Measurements from ENCODE around the gene CBR3. TPM values are rescaled to one million over a fixed set of nuclear protein-coding genes. Genes with fewer than 3 reads are reported as not detected.

CBR3 gene
- total and polyA plus RNA-seq, 7 experiments from 2014 or later: 1.3 to 22.5 (median 5.6) TPM

GRCh38 chr21:36171336-36171735 lies 36.5 kb downstream of the CBR3 start:
- Histone ChIP-seq H3K9me3 (ENCODE audit: control insufficient read depth in 2 of 3, low read length in 3 of 3) (no peaks in the 10 kb centered on the region), H3K27me3 (ENCODE audit: control insufficient read depth in 2 of 2, insufficient read depth in 2 of 2, low read length in 2 of 2) (no peaks in the 10 kb centered on the region), H3K36me3 (ENCODE audit: control insufficient read depth in 2 of 3, insufficient read depth in 3 of 3, low read length in 3 of 3) (peaks cover 0 to 29% (median 5%) of the 10 kb centered on the region in 3 experiments), H3K27ac (ENCODE audit: low read depth, low read length) (no peak overlapping the region), H3K4me3 (ENCODE audit: low read length) (no peak overlapping the region), H3K4me1 (ENCODE audit: control insufficient read depth in 2 of 2, insufficient read depth in 2 of 2, low read length in 2 of 2) (peaks cover 9 to 12% of the 10 kb centered on the region in 2 donors)
- H3K27me3 Mint-ChIP-seq: no peaks in the 10 kb centered on the region
- DNase-seq: no peak
- H3K4me1 Mint-ChIP-seq: peaks cover 7 to 26% (median 21%) of the 10 kb centered on the region in 7 donors
- intact Hi-C loops (cut with micrococcal nuclease): loop anchor here in 1 of 2 donors (5.0 kb wide), 1 partner anchor 36 kb away; no protein-coding TSS in a partner anchor
- CTCF ChIA-PET: no interaction called here
- ATAC-seq: no peak
- no peaks in the 10 kb centered on the region for H3K9me3 Mint-ChIP-seq
- no peak overlapping the region for H3K4me3 Mint-ChIP-seq
- H3K27ac Mint-ChIP-seq: peak overlapping the region in 6 of 9 donors; percentile 28 to 80 (median 40)
- H3K36me3 Mint-ChIP-seq: peaks cover 9 to 32% (median 23%) of the 10 kb centered on the region in 5 donors
- POLR2A ChIA-PET: no interaction called here

GRCh38 chr21:36171741-36172331 lies 37.0 kb downstream of the CBR3 start:
- peaks cover 9 to 27% (median 21%) of the 10 kb centered on the region in 5 donors for H3K36me3 Mint-ChIP-seq
- intact Hi-C loops (cut with micrococcal nuclease): loop anchor here in 1 of 2 donors (5.0 kb wide), 1 partner anchor 35 kb away; no protein-coding TSS in a partner anchor
- peaks cover 0 to 24% (median 5%) of the 10 kb centered on the region in 3 experiments for H3K36me3 ChIP-seq (ENCODE audit: control insufficient read depth in 2 of 3, insufficient read depth in 3 of 3, low read length in 3 of 3)
- H3K27me3 ChIP-seq (ENCODE audit: control insufficient read depth in 2 of 2, insufficient read depth in 2 of 2, low read length in 2 of 2): no peaks in the 10 kb centered on the region
- ChIA-PET CTCF (no interaction called here), POLR2A (no interaction called here)
- ATAC-seq (no peak), DNase-seq (no peak)
- no peaks in the 10 kb centered on the region for H3K9me3 ChIP-seq (ENCODE audit: control insufficient read depth in 2 of 3, low read length in 3 of 3)
- H3K27ac ChIP-seq (ENCODE audit: low read depth, low read length): no peak overlapping the region
- H3K27ac Mint-ChIP-seq: peak overlapping the region in 6 of 9 donors; percentile 31 to 93 (median 46)
- H3K4me3 Mint-ChIP-seq: peak overlapping the region in 1 of 10 donors; percentile 58
- H3K4me1 Mint-ChIP-seq: peaks cover 7 to 26% (median 21%) of the 10 kb centered on the region in 7 donors
- H3K27me3 Mint-ChIP-seq: no peaks in the 10 kb centered on the region
- H3K4me3 ChIP-seq (ENCODE audit: low read length): no peak overlapping the region
- H3K9me3 Mint-ChIP-seq: no peaks in the 10 kb centered on the region
- H3K4me1 ChIP-seq (ENCODE audit: control insufficient read depth in 2 of 2, insufficient read depth in 2 of 2, low read length in 2 of 2): peaks cover 9 to 14% of the 10 kb centered on the region in 2 donors

- H3K4me3 ChIP-seq (ENCODE audit: low read length): no peak overlapping the region
- ChIA-PET CTCF (interaction anchor here (0.7 to 2.5 kb wide), 6 partner anchors 10 to 148 kb away, joined by 3 to 13 read pairs (median 4); no protein-coding TSS in a partner anchor), POLR2A (interaction anchor here (1.1 to 2.4 kb wide), 6 partner anchors 13 to 145 kb away, joined by 3 to 8 read pairs (median 6); partner anchors contain the start of gene MORC3)
- DNase-seq: no peak
- H3K36me3 ChIP-seq (ENCODE audit: control insufficient read depth in 2 of 3, insufficient read depth in 3 of 3, low read length in 3 of 3): peaks cover 0 to 8% (median 0%) of the 10 kb centered on the region in 3 experiments
- intact Hi-C loops (cut with micrococcal nuclease): loop anchor here (1.0 to 5.0 kb wide), 4 partner anchors 18 to 34 kb away; partner anchors contain the start of gene DOP1B (in 2 of the 2)
- H3K27me3 ChIP-seq (ENCODE audit: control insufficient read depth in 2 of 2, insufficient read depth in 2 of 2, low read length in 2 of 2): no peaks in the 10 kb centered on the region
- H3K27ac ChIP-seq (ENCODE audit: low read depth, low read length): no peak overlapping the region
- H3K4me3 Mint-ChIP-seq: peak overlapping the region in 2 of 10 donors; percentile 7 to 39
- H3K4me1 ChIP-seq (ENCODE audit: control insufficient read depth in 2 of 2, insufficient read depth in 2 of 2, low read length in 2 of 2): peaks cover 9 to 14% of the 10 kb centered on the region in 2 donors
- H3K36me3 Mint-ChIP-seq: peaks cover 7 to 20% (median 15%) of the 10 kb centered on the region in 5 donors
- no peaks in the 10 kb centered on the region for H3K9me3 Mint-ChIP-seq
- no peaks in the 10 kb centered on the region for H3K27me3 Mint-ChIP-seq
- H3K27ac Mint-ChIP-seq: peak overlapping the region in 6 of 9 donors; percentile 47 to 85 (median 64)
- H3K9me3 ChIP-seq (ENCODE audit: control insufficient read depth in 2 of 3, low read length in 3 of 3): no peaks in the 10 kb centered on the region
- ATAC-seq: no peak
- H3K4me1 Mint-ChIP-seq: peaks cover 7 to 33% (median 24%) of the 10 kb centered on the region in 7 donors
Observed at GRCh38 chr21:36174780-36175179, 39.9 kb downstream of the CBR3 start.

GRCh38 chr21:36175771-36176565 lies 41.1 kb downstream of the CBR3 start:
- Mint-ChIP-seq H3K27ac (peak overlapping the region in 8 of 9 donors; percentile 42 to 87 (median 84)), H3K27me3 (no peaks in the 10 kb centered on the region), H3K4me3 (peak overlapping the region in 2 of 10 donors; percentile 12 to 16), H3K4me1 (peaks cover 7 to 33% (median 24%) of the 10 kb centered on the region in 7 donors), H3K9me3 (no peaks in the 10 kb centered on the region), H3K36me3 (peaks cover 4 to 21% (median 9%) of the 10 kb centered on the region in 5 donors)
- ChIA-PET CTCF (interaction anchor here (0.9 to 1.3 kb wide), 2 partner anchors 9 to 34 kb away, joined by 3 to 4 read pairs; no protein-coding TSS in a partner anchor), POLR2A (interaction anchor here (0.6 kb wide), 2 partner anchors 140 to 1342 kb away, joined by 3 to 5 read pairs; no protein-coding TSS in a partner anchor)
- ATAC-seq: peak; percentile 30
- Histone ChIP-seq H3K4me1 (ENCODE audit: control insufficient read depth in 2 of 2, insufficient read depth in 2 of 2, low read length in 2 of 2) (peaks cover 9 to 14% of the 10 kb centered on the region in 2 donors), H3K4me3 (ENCODE audit: low read length) (no peak overlapping the region), H3K27ac (ENCODE audit: low read depth, low read length) (no peak overlapping the region), H3K36me3 (ENCODE audit: control insufficient read depth in 2 of 3, insufficient read depth in 3 of 3, low read length in 3 of 3) (peaks cover 0 to 4% (median 0%) of the 10 kb centered on the region in 3 experiments), H3K9me3 (ENCODE audit: control insufficient read depth in 2 of 3, low read length in 3 of 3) (no peaks in the 10 kb centered on the region), H3K27me3 (ENCODE audit: control insufficient read depth in 2 of 2, insufficient read depth in 2 of 2, low read length in 2 of 2) (no peaks in the 10 kb centered on the region)
- peak in 5 of 9 donors; percentile 3 to 33 (median 14) for DNase-seq
- intact Hi-C loops (cut with micrococcal nuclease): loop anchor here in 1 of 2 donors (2.0 kb wide), 1 partner anchor 33 kb away; no protein-coding TSS in a partner anchor

- Histone ChIP-seq H3K9me3 (ENCODE audit: control insufficient read depth in 2 of 3, low read length in 3 of 3) (no peaks in the 10 kb centered on the region), H3K27me3 (ENCODE audit: control insufficient read depth in 2 of 2, insufficient read depth in 2 of 2, low read length in 2 of 2) (no peaks in the 10 kb centered on the region), H3K4me3 (ENCODE audit: low read length) (no peak overlapping the region), H3K36me3 (ENCODE audit: control insufficient read depth in 2 of 3, insufficient read depth in 3 of 3, low read length in 3 of 3) (peaks cover 0 to 2% (median 0%) of the 10 kb centered on the region in 3 experiments), H3K4me1 (ENCODE audit: control insufficient read depth in 2 of 2, insufficient read depth in 2 of 2, low read length in 2 of 2) (peaks cover 9 to 14% of the 10 kb centered on the region in 2 donors), H3K27ac (ENCODE audit: low read depth, low read length) (no peak overlapping the region)
- ChIA-PET CTCF (no interaction called here), POLR2A (interaction anchor here (0.6 kb wide), 1 partner anchor 115 kb away, joined by 4 read pairs; no protein-coding TSS in a partner anchor)
- H3K4me1 Mint-ChIP-seq: peaks cover 7 to 29% (median 17%) of the 10 kb centered on the region in 7 donors
- DNase-seq (no peak), ATAC-seq (no peak)
- no peak overlapping the region for H3K4me3 Mint-ChIP-seq
- no peaks in the 10 kb centered on the region for H3K9me3 Mint-ChIP-seq
- no peak overlapping the region for H3K27ac Mint-ChIP-seq
- peaks cover 3 to 19% (median 4%) of the 10 kb centered on the region in 5 donors for H3K36me3 Mint-ChIP-seq
- H3K27me3 Mint-ChIP-seq: no peaks in the 10 kb centered on the region
- intact Hi-C loops (cut with micrococcal nuclease): no loop called here
Observed at GRCh38 chr21:36178349-36178748, 43.5 kb downstream of the CBR3 start.

- H3K27ac Mint-ChIP-seq: peak overlapping the region in 1 of 9 donors; percentile 7
- peaks cover 0 to 5% (median 0%) of the 10 kb centered on the region in 3 experiments for H3K36me3 ChIP-seq (ENCODE audit: control insufficient read depth in 2 of 3, insufficient read depth in 3 of 3, low read length in 3 of 3)
- no peaks in the 10 kb centered on the region for H3K27me3 Mint-ChIP-seq
- ChIA-PET CTCF (no interaction called here), POLR2A (no interaction called here)
- intact Hi-C loops (cut with micrococcal nuclease): no loop called here
- no peaks in the 10 kb centered on the region for H3K9me3 Mint-ChIP-seq
- H3K9me3 ChIP-seq (ENCODE audit: control insufficient read depth in 2 of 3, low read length in 3 of 3): no peaks in the 10 kb centered on the region
- no peak overlapping the region for H3K4me3 Mint-ChIP-seq
- DNase-seq: no peak
- H3K4me1 Mint-ChIP-seq: peaks cover 7 to 25% (median 12%) of the 10 kb centered on the region in 7 donors
- no peak for ATAC-seq
- no peaks in the 10 kb centered on the region for H3K27me3 ChIP-seq (ENCODE audit: control insufficient read depth in 2 of 2, insufficient read depth in 2 of 2, low read length in 2 of 2)
- peaks cover 3 to 19% (median 4%) of the 10 kb centered on the region in 5 donors for H3K36me3 Mint-ChIP-seq
- no peak overlapping the region for H3K4me3 ChIP-seq (ENCODE audit: low read length)
- no peak overlapping the region for H3K27ac ChIP-seq (ENCODE audit: low read depth, low read length)
- H3K4me1 ChIP-seq (ENCODE audit: control insufficient read depth in 2 of 2, insufficient read depth in 2 of 2, low read length in 2 of 2): peaks cover under 1 to 12% of the 10 kb centered on the region in 2 donors
Observed at GRCh38 chr21:36179145-36179544, 44.3 kb downstream of the CBR3 start.
